ENCODE results near the gene MKLN1.

GRCh38 chr7:131521651-131522163, 194.0 kb downstream of the MKLN1 start:
- TF ChIP-seq POLR2A (IDR thresholded peaks at IDR 0.05; ENCODE audit: low read depth, low read length) (no peak), POLR2AphosphoS5 (IDR thresholded peaks at IDR 0.05; ENCODE audit: low read depth, low read length) (no peak)

All from GM12892 (cell line).